BLaER1 treated with 17β-estradiol and CSF1 and Interleukin-3, amounts not matched to agents 10 nM and 100 nM (cell line): Measurements from ENCODE around the gene CCDC47.

Experiments used
- H3K27ac ChIP-seq, 11 experiments: shearing (Covaris generic); formaldehyde crosslinking; 2 replicates each; pipeline ENCODE4 v1.8.1; 2022
- H3K27me3 ChIP-seq, 11 experiments: shearing (Covaris generic); formaldehyde crosslinking; 2 replicates each; pipeline ENCODE4 v1.8.1; 2022
- H3K36me3 ChIP-seq, 11 experiments: shearing (Covaris generic); formaldehyde crosslinking; 2 replicates each; pipeline ENCODE4 v1.8.1; 2022
- H3K4me1 ChIP-seq, 10 experiments: shearing (Covaris generic); formaldehyde crosslinking; 2 replicates each; pipeline ENCODE4 v1.8.1; 2022
- H3K4me2 ChIP-seq, 11 experiments: shearing (Covaris generic); formaldehyde crosslinking; 2 replicates each; pipeline ENCODE4 v1.8.1; 2022
- H3K4me3 ChIP-seq, 10 experiments: shearing (Covaris generic); formaldehyde crosslinking; 2 replicates each; pipeline ENCODE4 v1.8.1; 2022
- H3K9ac ChIP-seq, 11 experiments: shearing (Covaris generic); formaldehyde crosslinking; 2 replicates each; pipeline ENCODE4 v1.8.1; 2022
- H3K9me3 ChIP-seq, 11 experiments: shearing (Covaris generic); formaldehyde crosslinking; replicated peaks in 1 of 11; 2 replicates each; pipeline ENCODE4 v1.8.1; 2022
- H4K20me1 ChIP-seq, 11 experiments: shearing (Covaris generic); formaldehyde crosslinking; 2 replicates each; pipeline ENCODE4 v1.8.1; 2022
- Cebpa-rat ChIP-seq, 11 experiments: shearing (Covaris generic); IDR thresholded peaks; 2 replicates each; pipeline ENCODE4 v1.8.1; 2022

CCDC47 gene

DNA sequence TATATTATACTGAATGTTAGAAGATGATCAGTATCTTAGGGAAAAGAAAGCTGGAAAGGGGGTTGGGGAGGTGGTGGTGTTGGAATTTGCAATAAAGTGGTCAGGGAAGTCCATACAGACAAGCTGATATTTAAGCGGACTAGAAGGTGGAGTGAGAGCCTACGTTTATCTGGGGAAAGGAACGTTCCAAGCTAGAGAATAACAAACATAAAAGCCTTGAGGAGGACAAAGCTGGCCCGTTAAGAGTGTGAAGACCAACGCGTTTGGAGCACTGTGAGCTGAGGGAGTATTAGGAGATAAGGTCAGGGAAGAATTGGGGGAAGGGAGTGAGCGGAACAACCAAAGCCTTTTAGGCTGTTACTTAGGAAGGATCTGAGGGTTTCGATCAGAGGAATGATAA is 2.0 kb upstream of the CCDC47 start:
- peak overlapping the region; percentile 90 to 97 (median 94) for H3K9ac ChIP-seq
- H3K4me3 ChIP-seq, result peak overlapping the region; percentile 82 to 92 (median 86)
- peaks cover 60 to 88% (median 82%) of the 10 kb centered on the region in 11 experiments for H4K20me1 ChIP-seq
- H3K4me1 ChIP-seq, result peaks cover 37 to 69% (median 58%) of the 10 kb centered on the region in 10 experiments
- H3K9me3 ChIP-seq, result no peaks in the 10 kb centered on the region
- H3K4me2 ChIP-seq, result peak overlapping the region; percentile 82 to 99 (median 91)
- H3K27me3 ChIP-seq, result no peaks in the 10 kb centered on the region
- peak overlapping the region in 10 of 11 experiments; percentile 89 to 98 (median 94); a peak in 17 of 22 replicates for H3K27ac ChIP-seq
- no peak for TF ChIP-seq Cebpa-rat (IDR thresholded peaks at IDR 0.05)
- peaks cover 38 to 68% (median 51%) of the 10 kb centered on the region in 11 experiments for H3K36me3 ChIP-seq

DNA sequence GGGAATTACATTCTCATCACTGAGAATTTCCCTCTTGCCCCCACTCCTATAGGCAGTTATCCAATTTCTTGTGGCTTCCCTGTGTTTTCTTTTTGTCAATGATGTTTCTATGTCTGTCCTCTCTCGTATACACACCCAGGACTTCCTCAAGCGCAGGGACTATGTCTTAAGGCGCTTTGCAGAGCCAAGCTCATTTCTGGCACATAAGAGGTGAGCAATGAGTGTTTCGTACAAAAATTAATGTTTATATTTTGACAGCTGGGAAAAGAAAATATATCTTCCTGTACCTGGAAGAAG is 1.5 kb upstream of the CCDC47 start:
- Histone ChIP-seq H3K27me3 (no peaks in the 10 kb centered on the region), H3K4me1 (peaks cover 37 to 69% (median 57%) of the 10 kb centered on the region in 10 experiments), H3K4me3 (peak overlapping the region; percentile 82 to 92 (median 86)), H3K36me3 (peaks cover 38 to 68% (median 51%) of the 10 kb centered on the region in 11 experiments), H3K9ac (peak overlapping the region; percentile 90 to 97 (median 94)), H4K20me1 (peaks cover 55 to 88% (median 82%) of the 10 kb centered on the region in 11 experiments), H3K27ac (peak overlapping the region; percentile 89 to 98 (median 95); a peak in 21 of 22 replicates), H3K4me2 (peak overlapping the region; percentile 82 to 99 (median 91)), H3K9me3 (no peaks in the 10 kb centered on the region)
- TF ChIP-seq Cebpa-rat (IDR thresholded peaks at IDR 0.05), result no peak

- H3K4me3 ChIP-seq, result peak within 1 kb of the TSS; percentile 82 to 92 (median 86)
- peaks cover 32 to 68% (median 50%) of the 10 kb centered on the region in 11 experiments for H3K36me3 ChIP-seq
- peak within 1 kb of the TSS; percentile 90 to 97 (median 94) for H3K9ac ChIP-seq
- H3K27ac ChIP-seq, result peak within 1 kb of the TSS; percentile 89 to 98 (median 95)
- no peak for TF ChIP-seq Cebpa-rat (IDR thresholded peaks at IDR 0.05)
- peaks cover 50 to 88% (median 81%) of the 10 kb centered on the region in 11 experiments for H4K20me1 ChIP-seq
- H3K27me3 ChIP-seq, result no peaks in the 10 kb centered on the region
- peak within 1 kb of the TSS; percentile 83 to 99 (median 91) for H3K4me2 ChIP-seq
- peaks cover 37 to 65% (median 51%) of the 10 kb centered on the region in 10 experiments for H3K4me1 ChIP-seq
- no peaks in the 10 kb centered on the region for H3K9me3 ChIP-seq
These were observed 958 bp upstream of the CCDC47 start, which contains the start of gene DDX42 for GRCh38 chr17:63774141-63774968. TSS of gene DDX42 (plus strand) at chr17:63774170. CDS start at chr17:63787050, 12,880 bp downstream.

DNA sequence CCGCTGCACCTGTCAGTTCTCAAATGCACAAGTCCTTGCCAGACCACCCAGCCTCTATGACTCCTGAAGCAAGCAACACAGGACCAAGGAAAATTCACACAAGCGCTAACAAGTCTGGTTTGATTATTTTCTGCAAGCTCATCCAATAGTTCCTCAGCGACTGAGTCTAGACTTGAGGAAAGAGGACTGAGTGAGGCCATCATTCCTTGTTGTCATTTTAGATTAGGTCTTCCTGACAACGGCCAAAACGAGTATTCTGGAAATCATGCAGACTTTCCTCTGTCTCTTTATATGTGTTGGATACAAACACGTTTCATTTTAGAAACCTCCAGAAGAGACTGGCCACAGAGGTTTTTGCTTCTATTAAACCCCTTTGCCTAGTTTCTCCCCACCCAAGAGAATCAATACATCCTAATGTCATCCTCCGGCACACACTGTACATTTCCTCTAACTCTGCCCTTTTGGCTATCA is 561 bp downstream of the CCDC47 start:
- peak overlapping the region; percentile 89 to 98 (median 95) for H3K27ac ChIP-seq
- no peaks in the 10 kb centered on the region for H3K9me3 ChIP-seq
- peak overlapping the region; percentile 90 to 97 (median 94) for H3K9ac ChIP-seq
- H3K4me1 ChIP-seq, result peaks cover 37 to 52% (median 46%) of the 10 kb centered on the region in 10 experiments
- peaks cover 27 to 68% (median 50%) of the 10 kb centered on the region in 11 experiments for H3K36me3 ChIP-seq
- H4K20me1 ChIP-seq, result peaks cover 42 to 88% (median 81%) of the 10 kb centered on the region in 11 experiments
- no peaks in the 10 kb centered on the region for H3K27me3 ChIP-seq
- TF ChIP-seq Cebpa-rat (IDR thresholded peaks at IDR 0.05), result no peak
- peak overlapping the region; percentile 82 to 92 (median 86) for H3K4me3 ChIP-seq
- H3K4me2 ChIP-seq, result peak overlapping the region; percentile 76 to 95 (median 88)

DNA sequence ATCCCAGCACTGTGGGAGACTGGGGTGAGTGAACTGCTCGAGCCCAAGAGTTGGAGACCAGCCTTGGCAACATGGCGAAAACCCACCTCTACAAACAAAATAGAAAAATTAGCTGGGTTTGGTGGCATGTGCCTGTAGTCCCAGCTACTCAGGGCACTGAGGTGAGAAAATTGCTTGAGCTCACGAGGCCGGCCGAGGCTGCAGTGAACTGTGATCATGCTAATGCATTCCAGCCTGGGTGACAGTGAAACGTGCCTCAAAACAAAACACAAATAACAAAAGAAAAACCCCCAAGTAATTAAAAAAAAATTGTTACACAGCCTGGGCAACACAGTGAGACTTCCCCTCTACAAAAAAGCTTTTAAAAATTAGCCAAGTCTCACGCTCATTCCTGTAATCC is 5.0 kb downstream of the CCDC47 start:
- H3K4me1 ChIP-seq, result peaks cover 17 to 28% (median 24%) of the 10 kb centered on the region in 10 experiments
- no peak for TF ChIP-seq Cebpa-rat (IDR thresholded peaks at IDR 0.05)
- no peaks in the 10 kb centered on the region for H3K9me3 ChIP-seq
- peaks cover 16 to 85% (median 73%) of the 10 kb centered on the region in 11 experiments; a peak in 19 of 22 replicates for H4K20me1 ChIP-seq
- H3K9ac ChIP-seq, result no peak overlapping the region; a peak in 1 of 22 replicates
- no peaks in the 10 kb centered on the region for H3K27me3 ChIP-seq
- H3K27ac ChIP-seq, result no peak overlapping the region
- H3K4me2 ChIP-seq, result no peak overlapping the region
- no peak overlapping the region for H3K4me3 ChIP-seq
- peaks cover 36 to 84% (median 72%) of the 10 kb centered on the region in 11 experiments for H3K36me3 ChIP-seq

- Histone ChIP-seq H3K36me3 (peaks cover 46 to 97% (median 83%) of the 10 kb centered on the region in 11 experiments), H3K9ac (no peak overlapping the region)
- TF ChIP-seq Cebpa-rat (IDR thresholded peaks at IDR 0.05), result no peak
These were observed 6.6 kb downstream of the CCDC47 start for GRCh38 chr17:63766754-63767153.

DNA sequence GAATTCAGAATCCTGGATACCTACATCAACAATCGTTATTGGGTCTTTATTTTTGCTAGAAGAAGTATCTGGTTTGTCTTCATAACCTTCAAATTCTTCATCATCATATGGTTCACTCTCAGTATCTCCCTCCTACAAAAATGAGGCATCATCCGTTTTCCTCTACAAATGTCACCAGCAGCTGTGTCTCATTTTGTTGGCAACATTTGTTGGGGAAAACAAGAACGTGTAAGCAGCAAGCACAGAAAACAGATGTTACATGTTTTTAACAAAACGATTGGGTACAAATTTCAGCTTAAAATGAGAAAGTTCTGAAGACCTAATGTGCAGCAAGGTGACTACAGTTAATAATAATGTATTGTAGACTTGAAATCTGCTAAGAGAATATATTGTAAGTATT is 8.7 kb downstream of the CCDC47 start:
- no peak overlapping the region for H3K27ac ChIP-seq
- H3K9me3 ChIP-seq, result no peaks in the 10 kb centered on the region
- no peak overlapping the region for H3K4me2 ChIP-seq
- TF ChIP-seq Cebpa-rat (IDR thresholded peaks at IDR 0.05), result no peak
- H3K4me1 ChIP-seq, result peaks cover 30 to 35% (median 33%) of the 10 kb centered on the region in 10 experiments
- H3K36me3 ChIP-seq, result peaks cover 55 to 97% (median 87%) of the 10 kb centered on the region in 11 experiments
- H3K9ac ChIP-seq, result no peak overlapping the region
- no peaks in the 10 kb centered on the region for H3K27me3 ChIP-seq
- H3K4me3 ChIP-seq, result no peak overlapping the region
- H4K20me1 ChIP-seq, result peaks cover 16 to 86% (median 56%) of the 10 kb centered on the region in 11 experiments; a peak in 19 of 22 replicates

More at GRCh38 chr17:63766754-63767153, 6.6 kb downstream of the CCDC47 start:
- no peak overlapping the region for H3K27ac ChIP-seq
- H3K4me1 ChIP-seq, result peaks cover 22 to 36% (median 31%) of the 10 kb centered on the region in 10 experiments
- no peak overlapping the region for H3K4me2 ChIP-seq
- H3K9me3 ChIP-seq, result no peaks in the 10 kb centered on the region
- peaks cover 16 to 89% (median 73%) of the 10 kb centered on the region in 11 experiments; a peak in 19 of 22 replicates for H4K20me1 ChIP-seq
- no peaks in the 10 kb centered on the region for H3K27me3 ChIP-seq
- H3K4me3 ChIP-seq, result no peak overlapping the region

GRCh38 chr17:63762161-63763078 is 11.0 kb downstream of the CCDC47 start:
- peak overlapping the region; percentile 48 to 89 (median 62); a peak in 21 of 22 replicates for H3K4me2 ChIP-seq
- peaks cover 1 to 63% (median 33%) of the 10 kb centered on the region in 11 experiments; a peak in 18 of 22 replicates for H4K20me1 ChIP-seq

More at GRCh38 chr17:63762161-63763078, 11.0 kb downstream of the CCDC47 start:
- Histone ChIP-seq H3K27ac (peak overlapping the region in 10 of 11 experiments; percentile 32 to 78 (median 67); a peak in 19 of 22 replicates), H3K36me3 (peaks cover 61 to 94% (median 85%) of the 10 kb centered on the region in 11 experiments), H3K9me3 (no peaks in the 10 kb centered on the region), H3K27me3 (no peaks in the 10 kb centered on the region), H3K9ac (peak overlapping the region in 10 of 11 experiments; percentile 4 to 60 (median 39); a peak in 12 of 22 replicates), H3K4me3 (no peak overlapping the region), H3K4me1 (peaks cover 30 to 44% (median 35%) of the 10 kb centered on the region in 10 experiments)
- TF ChIP-seq Cebpa-rat (IDR thresholded peaks at IDR 0.05), result no peak
